ENCODE results near the gene WFDC11. TPM values are rescaled to one million over a fixed set of nuclear protein-coding genes. Genes with fewer than 3 reads are reported as not detected.
"Not testable (repeated sequence)": the region's sequence is repeated elsewhere in the genome, so short reads cannot be mapped to it uniquely, and the experiment has no call there.

WFDC11 gene
- total and polyA plus RNA-seq, 2 of the 4 experiments (the other 2 are of a cell fraction): not detected

- in situ Hi-C loops (cut with MboI; ENCODE audit: low sequenced_read_pairs): no loop called here
- DNase-seq (no peak), ATAC-seq (ENCODE audit: low read depth) (no peak)
- Histone ChIP-seq H4K5ac (ENCODE audit: low read depth, low read length) (no peak overlapping the region), H2BK120ac (ENCODE audit: low read depth, low read length) (no peak overlapping the region), H2BK15ac (ENCODE audit: low read depth, low read length) (no peak overlapping the region), H4K8ac (ENCODE audit: low read depth in 2 of 2, low read length in 2 of 2) (no peak overlapping the region), H3K56ac (ENCODE audit: extremely low read depth, insufficient read depth, low read length) (no peak overlapping the region), H2AFZ (replicated peaks; ENCODE audit: low read length, poor library complexity) (no peak overlapping the region), H4K20me1 (ENCODE audit: insufficient read depth, low read length) (no peaks in the 10 kb centered on the region), H3K4ac (ENCODE audit: low read depth, low read length) (no peak overlapping the region), H3K23ac (ENCODE audit: low read depth, low read length) (no peak overlapping the region), H3K18ac (ENCODE audit: low read depth, low read length) (no peak overlapping the region), H3K4me2 (ENCODE audit: low read depth, low read length) (no peak overlapping the region), H3K9me3 (ENCODE audit: control insufficient read depth, insufficient read depth, low read length) (no peaks in the 10 kb centered on the region), H3K79me1 (ENCODE audit: low read depth in 1 of 2, low read length in 2 of 2) (no peaks in the 10 kb centered on the region), H3K4me3 (ENCODE audit: insufficient read depth, low read depth, low read length) (no peak overlapping the region), H3K14ac (replicated peaks; ENCODE audit: low read depth, low read length) (no peak overlapping the region), H3K4me1 (ENCODE audit: control insufficient read depth, insufficient read depth, low read length) (no peaks in the 10 kb centered on the region), H3K36me3 (ENCODE audit: control insufficient read depth, insufficient read depth, low read length) (no peaks in the 10 kb centered on the region), H4K91ac (ENCODE audit: insufficient read depth, low read depth, low read length) (no peak overlapping the region), H2BK5ac (ENCODE audit: low read depth, low read length, poor library complexity, severe bottlenecking) (no peak overlapping the region), H2BK20ac (ENCODE audit: low read depth, low read length) (no peak overlapping the region), H2AK5ac (ENCODE audit: low read depth, low read length) (no peak overlapping the region), H3K27ac (ENCODE audit: insufficient read depth, low read length) (no peak overlapping the region), H3K27me3 (ENCODE audit: control insufficient read depth, insufficient read depth, low read length) (no peaks in the 10 kb centered on the region), H3K9me1 (ENCODE audit: insufficient read depth, low read length) (no peaks in the 10 kb centered on the region), H3K9ac (ENCODE audit: low read depth, low read length) (no peak overlapping the region), H2AK9ac (replicated peaks; ENCODE audit: low read depth, low read length, poor library complexity) (no peak overlapping the region)
- intact Hi-C loops (cut with micrococcal nuclease): no loop called here
- dilution Hi-C loops (cut with HindIII; ENCODE audit: low sequenced_read_pairs, unreplicated experiment): no loop called here
- no peak for TF ChIP-seq RFX5 (IDR thresholded peaks at IDR 0.05; ENCODE audit: low read depth, low read length)
- no peak for TF ChIP-seq CHD1 (IDR thresholded peaks at IDR 0.05; ENCODE audit: low read depth, low read length)
- TF ChIP-seq SMC3 (IDR thresholded peaks at IDR 0.05; ENCODE audit: low read depth, low read length): no peak
- no peak for TF ChIP-seq MAFK (IDR thresholded peaks at IDR 0.05; ENCODE audit: low read depth, low read length)
- TF ChIP-seq ELK1 (IDR thresholded peaks at IDR 0.05; ENCODE audit: borderline replicate concordance, low read depth, low read length): no peak
- no peak for TF ChIP-seq BHLHE40 (IDR thresholded peaks at IDR 0.05; ENCODE audit: low read depth, low read length)
- TF ChIP-seq CEBPB (IDR thresholded peaks at IDR 0.05; ENCODE audit: low read depth, low read length): no peak
- no peak for TF ChIP-seq FOS (IDR thresholded peaks at IDR 0.05; ENCODE audit: low read depth, low read length)
- TF ChIP-seq RCOR1 (IDR thresholded peaks at IDR 0.05; ENCODE audit: insufficient replicate concordance, low read length): no peak
- ChIA-PET CTCF (no interaction called here), POLR2A (ENCODE audit: unreplicated experiment) (no interaction called here)
- BruUV-seq (replicated peaks): no TSS peak
Measured at GRCh38 chr20:45672765-45673164, 2.7 kb upstream of the WFDC11 start.

GRCh38 chr20:45657038-45657437, 13.0 kb downstream of the WFDC11 start:
- POLR2A ChIA-PET (ENCODE audit: unreplicated experiment); H3K79me1 ChIP-seq (ENCODE audit: low read depth in 1 of 2, low read length in 2 of 2); H2AK9ac ChIP-seq (replicated peaks; ENCODE audit: low read depth, low read length, poor library complexity); H3K4me1 ChIP-seq (ENCODE audit: control insufficient read depth, insufficient read depth, low read length); H3K14ac ChIP-seq (replicated peaks; ENCODE audit: low read depth, low read length); H4K91ac ChIP-seq (ENCODE audit: insufficient read depth, low read depth, low read length); H3K4me2 ChIP-seq (ENCODE audit: low read depth, low read length); H2AFZ ChIP-seq (replicated peaks; ENCODE audit: low read length, poor library complexity); CTCF ChIA-PET; H3K36me3 ChIP-seq (ENCODE audit: control insufficient read depth, insufficient read depth, low read length); H3K18ac ChIP-seq (ENCODE audit: low read depth, low read length); H4K20me1 ChIP-seq (ENCODE audit: insufficient read depth, low read length); H2BK20ac ChIP-seq (ENCODE audit: low read depth, low read length); H3K4me3 ChIP-seq (ENCODE audit: insufficient read depth, low read depth, low read length); H2BK5ac ChIP-seq (ENCODE audit: low read depth, low read length, poor library complexity, severe bottlenecking); ATAC-seq (ENCODE audit: low read depth); H2BK120ac ChIP-seq (ENCODE audit: low read depth, low read length); H3K9me1 ChIP-seq (ENCODE audit: insufficient read depth, low read length); H3K4ac ChIP-seq (ENCODE audit: low read depth, low read length); dilution Hi-C loops (cut with HindIII; ENCODE audit: low sequenced_read_pairs, unreplicated experiment); H3K27ac ChIP-seq (ENCODE audit: insufficient read depth, low read length); H3K27me3 ChIP-seq (ENCODE audit: control insufficient read depth, insufficient read depth, low read length); H3K9me3 ChIP-seq (ENCODE audit: control insufficient read depth, insufficient read depth, low read length); BruUV-seq (replicated peaks); H2BK15ac ChIP-seq (ENCODE audit: low read depth, low read length); H3K23ac ChIP-seq (ENCODE audit: low read depth, low read length); H3K9ac ChIP-seq (ENCODE audit: low read depth, low read length); intact Hi-C loops (cut with micrococcal nuclease); in situ Hi-C loops (cut with MboI; ENCODE audit: low sequenced_read_pairs); H3K56ac ChIP-seq (ENCODE audit: extremely low read depth, insufficient read depth, low read length); DNase-seq; H4K5ac ChIP-seq (ENCODE audit: low read depth, low read length); H4K8ac ChIP-seq (ENCODE audit: low read depth in 2 of 2, low read length in 2 of 2); H2AK5ac ChIP-seq (ENCODE audit: low read depth, low read length): not testable (repeated sequence)
- WGBS, 2 experiments (ENCODE audit: extremely low coverage in 2 of 2, insufficient read length in 1 of 2): no CpG with 5 or more reads among the region's 3 CpGs
